ENCODE data around the gene LPXN. TPM values are rescaled to one million over a fixed set of nuclear protein-coding genes. Genes with fewer than 3 reads are reported as not detected.
A peak's percentile ranks its signal among the peaks of the same experiment; 100 is the strongest.

LPXN gene
- total and polyA plus RNA-seq, 10 of the 15 experiments (the other 5 are each of a cell fraction or from before 2014, with no cell fraction given), result 131 to 349 (median 201) TPM

DNA sequence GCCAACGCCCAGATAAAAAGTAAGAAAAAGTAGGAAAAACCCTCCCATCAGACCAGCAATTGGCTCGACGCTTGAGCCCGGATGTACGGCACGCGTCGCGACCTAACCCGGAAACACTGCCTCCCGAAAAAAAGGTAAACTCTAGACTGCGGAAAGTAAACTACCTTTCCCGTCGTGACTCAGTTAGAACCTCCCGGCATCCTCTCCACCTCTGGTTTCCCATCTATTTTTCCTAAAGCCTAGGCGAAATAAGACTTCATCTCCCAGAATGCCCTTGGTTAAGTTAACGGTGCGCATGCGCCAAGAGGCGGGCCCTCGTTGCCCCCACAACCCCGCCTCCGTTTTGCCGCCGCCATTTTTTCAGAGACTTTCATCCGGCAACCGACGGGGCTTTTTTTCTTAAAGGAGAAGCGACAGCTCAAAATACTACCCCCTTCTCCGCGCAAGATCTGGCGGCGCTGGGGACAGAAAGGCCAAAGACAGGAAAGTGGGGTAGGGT, 2.5 kb upstream of the LPXN start (continued):
- TF ChIP-seq, protein P1, sequence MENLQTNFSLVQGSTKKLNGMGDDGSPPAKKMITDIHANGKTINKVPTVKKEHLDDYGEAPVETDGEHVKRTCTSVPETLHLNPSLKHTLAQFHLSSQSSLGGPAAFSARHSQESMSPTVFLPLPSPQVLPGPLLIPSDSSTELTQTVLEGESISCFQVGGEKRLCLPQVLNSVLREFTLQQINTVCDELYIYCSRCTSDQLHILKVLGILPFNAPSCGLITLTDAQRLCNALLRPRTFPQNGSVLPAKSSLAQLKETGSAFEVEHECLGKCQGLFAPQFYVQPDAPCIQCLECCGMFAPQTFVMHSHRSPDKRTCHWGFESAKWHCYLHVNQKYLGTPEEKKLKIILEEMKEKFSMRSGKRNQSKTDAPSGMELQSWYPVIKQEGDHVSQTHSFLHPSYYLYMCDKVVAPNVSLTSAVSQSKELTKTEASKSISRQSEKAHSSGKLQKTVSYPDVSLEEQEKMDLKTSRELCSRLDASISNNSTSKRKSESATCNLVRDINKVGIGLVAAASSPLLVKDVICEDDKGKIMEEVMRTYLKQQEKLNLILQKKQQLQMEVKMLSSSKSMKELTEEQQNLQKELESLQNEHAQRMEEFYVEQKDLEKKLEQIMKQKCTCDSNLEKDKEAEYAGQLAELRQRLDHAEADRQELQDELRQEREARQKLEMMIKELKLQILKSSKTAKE (IDR thresholded peaks at IDR 0.05; ENCODE audit: low read depth, poor library complexity, severe bottlenecking), result peak; percentile 32
- TF ChIP-seq CBX5 (IDR thresholded peaks at IDR 0.05; ENCODE audit: low read depth), result peak; percentile 41; the same call in 1 of the 2 replicates
- TF ChIP-seq KDM1A (IDR thresholded peaks at IDR 0.05; ENCODE audit: borderline replicate concordance), result no peak
- TF ChIP-seq EED (IDR thresholded peaks at IDR 0.05; ENCODE audit: low read depth), result 0 out of 2 replicates have a peak, but pooled peaks have one; percentile 1
- TF ChIP-seq MTA2 (IDR thresholded peaks at IDR 0.05; ENCODE audit: low read depth), result peak; percentile 86
- peak; percentile 74 for TF ChIP-seq CREM (IDR thresholded peaks at IDR 0.05; ENCODE audit: low read depth)
- 0 out of 3 replicates have a peak, but pooled peaks have one; percentile 1 for TF ChIP-seq POU2F2 (IDR thresholded peaks at IDR 0.05; ENCODE audit: borderline replicate concordance, low read depth, low read length)
- TF ChIP-seq RFX5 (IDR thresholded peaks at IDR 0.05; ENCODE audit: low read depth, low read length), result no peak
- TF ChIP-seq GABPA (IDR thresholded peaks at IDR 0.05; ENCODE audit: low read depth), result peak; percentile 96
- TF ChIP-seq, protein P2, sequence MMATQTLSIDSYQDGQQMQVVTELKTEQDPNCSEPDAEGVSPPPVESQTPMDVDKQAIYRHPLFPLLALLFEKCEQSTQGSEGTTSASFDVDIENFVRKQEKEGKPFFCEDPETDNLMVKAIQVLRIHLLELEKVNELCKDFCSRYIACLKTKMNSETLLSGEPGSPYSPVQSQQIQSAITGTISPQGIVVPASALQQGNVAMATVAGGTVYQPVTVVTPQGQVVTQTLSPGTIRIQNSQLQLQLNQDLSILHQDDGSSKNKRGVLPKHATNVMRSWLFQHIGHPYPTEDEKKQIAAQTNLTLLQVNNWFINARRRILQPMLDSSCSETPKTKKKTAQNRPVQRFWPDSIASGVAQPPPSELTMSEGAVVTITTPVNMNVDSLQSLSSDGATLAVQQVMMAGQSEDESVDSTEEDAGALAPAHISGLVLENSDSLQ (IDR thresholded peaks at IDR 0.05), result 0 out of 2 replicates have a peak, but pooled peaks have one; percentile 3
- TF ChIP-seq SIX5 (IDR thresholded peaks at IDR 0.05; ENCODE audit: low read depth, low read length, severe bottlenecking), result peak; percentile 87
- peak; percentile 92 for TF ChIP-seq HCFC1 (IDR thresholded peaks at IDR 0.05; ENCODE audit: low read length)
- TF ChIP-seq RELA (IDR thresholded peaks at IDR 0.05; ENCODE audit: borderline replicate concordance, partially characterized antibody), result peak; percentile 22
- TF ChIP-seq BCL11A (IDR thresholded peaks at IDR 0.05; ENCODE audit: low read depth, low read length), result no peak
- TF ChIP-seq E2F8 (IDR thresholded peaks at IDR 0.05; ENCODE audit: low read depth, partially characterized antibody), result peak; percentile 70
- peak; percentile 96 to 97 for TF ChIP-seq BHLHE40 (IDR thresholded peaks at IDR 0.05; ENCODE audit: borderline replicate concordance in 1 of 2, low read depth in 2 of 2, low read length in 1 of 2)
- peak; percentile 71 for TF ChIP-seq SREBF1 (IDR thresholded peaks at IDR 0.05; ENCODE audit: low read length)
- peak; percentile 67; the same call in 1 of the 2 replicates for TF ChIP-seq PML (IDR thresholded peaks at IDR 0.05; ENCODE audit: low read length)
- peak in 1 of 2 experiments; percentile 9; a peak in 1 of 3 replicates for TF ChIP-seq EGR1 (IDR thresholded peaks at IDR 0.05; ENCODE audit: borderline replicate concordance in 1 of 2, low read depth in 2 of 2, low read length in 2 of 2)
- TF ChIP-seq ESRRA (IDR thresholded peaks at IDR 0.05; ENCODE audit: low read length), result 0 out of 2 replicates have a peak, but pooled peaks have one; percentile 59
- no peak for TF ChIP-seq CHD1 (IDR thresholded peaks at IDR 0.05; ENCODE audit: low read depth, low read length)
- TF ChIP-seq PBX3 (IDR thresholded peaks at IDR 0.05; ENCODE audit: insufficient replicate concordance, low read depth, low read length), result no peak
- peak; percentile 89 for TF ChIP-seq CREB1 (IDR thresholded peaks at IDR 0.05; ENCODE audit: low read depth)
- TF ChIP-seq POLR2A (IDR thresholded peaks at IDR 0.05; ENCODE audit: low read depth, low read length), result peak; percentile 55
- TF ChIP-seq NFYB (IDR thresholded peaks at IDR 0.05; ENCODE audit: insufficient read depth, low read depth, low read length), result peak; percentile 66
- peak; percentile 96 for TF ChIP-seq YY1 (IDR thresholded peaks at IDR 0.05; ENCODE audit: low read depth, low read length)

Data from GM12878 (cell line).